GM12878 (cell line): ENCODE results near the gene CTDSP1. TPM values are rescaled to one million over a fixed set of nuclear protein-coding genes. Genes with fewer than 3 reads are reported as not detected.

Experiments used
- ATAC-seq: fragments of 200-7000 bp; cut with Tn5 transposase; 3 replicates; pipeline ENCODE4 v1.9.1; 2020; ENCODE audit warnings: mild to moderate bottlenecking, moderate library complexity
- BruUV-seq: library from RNA; stranded (reverse); fragments of 400-500 nt; replicated peaks from 2 replicates; lab custom pipeline; 2021; lab: Mats Ljungman, UMichigan
- CTCF ChIA-PET: fragments of 300-600 bp; sonication (Branson Sonifier 250); formaldehyde crosslinking; extraction: SDS; loops from one replicate; lab custom pipeline; 2021; ENCODE audit warnings: inconsistent platforms; lab: Yijun Ruan, JAX
- POLR2A ChIA-PET: fragments of 350-600 bp; formaldehyde crosslinking; extraction: SDS; loops from one replicate; lab custom pipeline; 2021; ENCODE audit warnings: inconsistent platforms; lab: Charles Lee
- RAD21 ChIA-PET: fragments of 300-600 bp; sonication (Branson Sonifier 250); formaldehyde crosslinking; loops from one replicate; lab custom pipeline; 2023; ENCODE audit warnings: antibody characterized with exemption; ENCODE audit not compliant: unreplicated experiment; lab: Charles Lee
- SMC1A ChIA-PET: fragments of 300-600 bp; sonication (Branson Sonifier 250); formaldehyde crosslinking; loops from one replicate; lab custom pipeline; 2023; ENCODE audit not compliant: unreplicated experiment, uncharacterized antibody; lab: Charles Lee
- DNase-seq: peaks from one replicate; pipeline ENCODE4 v3.0.0-alpha.2; 2011; ENCODE audit warnings: low read depth, low spot score
- FAIRE-seq: peaks from 3 replicates; lab custom pipeline; 2011; peaks lifted over from hg19 to GRCh38; lab: Jason Lieb, UNC
- H2AFZ ChIP-seq: 2 replicates; pipeline ENCODE4 v1.6.0; 2011; ENCODE audit warnings: low read depth, low read length, control low read depth; ENCODE audit not compliant: control insufficient read depth
- H3K27ac ChIP-seq: 2 replicates; pipeline ENCODE4 v1.5.1; 2011; ENCODE audit warnings: control low read depth; ENCODE audit not compliant: control insufficient read depth, insufficient read depth
- H3K27me3 ChIP-seq, 2 experiments: replicated peaks in 1 of 2; 2 replicates each; pipeline versions ENCODE4 v1.6.0 to v1.6.1; 2011; ENCODE audit warnings: low read length in 1 of 2; ENCODE audit not compliant: control insufficient read depth in 2 of 2, insufficient read depth in 2 of 2
- H3K36me3 ChIP-seq, 2 experiments: 2 replicates each; pipeline ENCODE4 v1.5.1; 2011; ENCODE audit warnings: low read length in 1 of 2; ENCODE audit not compliant: control insufficient read depth in 2 of 2, insufficient read depth in 2 of 2
- H3K4me1 ChIP-seq: 2 replicates; pipeline ENCODE4 v1.6.1; 2011; ENCODE audit warnings: mild to moderate bottlenecking, low read length, moderate library complexity, mixed read lengths; ENCODE audit not compliant: control insufficient read depth, insufficient read depth
- H3K4me2 ChIP-seq: 2 replicates; pipeline ENCODE4 v1.6.0; 2011; ENCODE audit warnings: control low read depth; ENCODE audit not compliant: control insufficient read depth, insufficient read depth
- H3K4me3 ChIP-seq: fragments of 200-600 bp; sonication (generic); 2 replicates; pipeline ENCODE4 v1.5.1; 2016
- H3K79me2 ChIP-seq: 2 replicates; pipeline ENCODE4 v1.6.0; 2011; ENCODE audit warnings: low read length; ENCODE audit not compliant: control insufficient read depth, insufficient read depth
- H3K9ac ChIP-seq: 2 replicates; pipeline ENCODE4 v1.8.0; 2011; ENCODE audit warnings: low read length, control low read depth, mixed read lengths; ENCODE audit not compliant: control insufficient read depth, insufficient read depth
- H3K9me3 ChIP-seq: replicated peaks from 3 replicates; pipeline ENCODE4 v1.5.1; 2011; ENCODE audit warnings: mild to moderate bottlenecking, low read length; ENCODE audit not compliant: control insufficient read depth, insufficient read depth
- H4K20me1 ChIP-seq: 2 replicates; pipeline ENCODE4 v1.6.0; 2011; ENCODE audit not compliant: control insufficient read depth, insufficient read depth
- BHLHE40 ChIP-seq, 2 experiments: fragments of 450-650 bp in 1 of 2; IDR thresholded peaks; 2 replicates each; pipeline ENCODE4 v1.6.1; 2011 to 2017; ENCODE audit warnings: low read depth in 2 of 2, borderline replicate concordance in 1 of 2, improper control_type of control experiment in 1 of 2, low read length in 1 of 2, mild to moderate bottlenecking in 1 of 2
- FOXM1 ChIP-seq: IDR thresholded peaks from 2 replicates; pipeline ENCODE4 v1.6.1; 2012; ENCODE audit warnings: low read depth, mild to moderate bottlenecking, inconsistent platforms, low read length, moderate library complexity
- HDGF ChIP-seq: fragments of 450-650 bp; IDR thresholded peaks from 2 replicates; pipeline ENCODE4 v1.6.1; 2016; ENCODE audit warnings: antibody characterized with exemption
- MEF2B ChIP-seq: fragments of 450-650 bp; IDR thresholded peaks from 2 replicates; pipeline ENCODE4 v1.6.1; 2018; ENCODE audit warnings: mild to moderate bottlenecking, moderate library complexity; ENCODE audit not compliant: partially characterized antibody, poor library complexity, severe bottlenecking
- POU2F2 ChIP-seq: IDR thresholded peaks from 3 replicates; pipeline ENCODE4 v1.6.1; 2011; ENCODE audit warnings: low read depth, mild to moderate bottlenecking, low read length, borderline replicate concordance
- RUNX3 ChIP-seq: IDR thresholded peaks from 2 replicates; pipeline ENCODE4 v1.6.1; 2012; ENCODE audit warnings: low read length, inconsistent platforms
- SIN3A ChIP-seq: IDR thresholded peaks from 2 replicates; pipeline ENCODE4 v1.6.1; 2012; ENCODE audit warnings: low read depth, low read length, improper control_type of control experiment
- SRF ChIP-seq, 2 experiments: IDR thresholded peaks; 2 replicates each; pipeline ENCODE4 v1.6.1; 2011; ENCODE audit warnings: low read depth in 2 of 2, low read length in 2 of 2, mild to moderate bottlenecking in 1 of 2, moderate library complexity in 1 of 2
- TBL1XR1 ChIP-seq: IDR thresholded peaks from 2 replicates; pipeline ENCODE4 v1.6.1; 2012; ENCODE audit warnings: low read depth, low read length, improper control_type of control experiment
- TCF12 ChIP-seq: IDR thresholded peaks from 2 replicates; pipeline ENCODE4 v1.6.1; 2011; ENCODE audit warnings: low read depth, mild to moderate bottlenecking, low read length
- WGBS: methylation state at CpG from one replicate; pipeline ENCODE4 v1.1.6; 2016; ENCODE audit warnings: low lambda C conversion rate; ENCODE audit not compliant: insufficient replicate concordance, insufficient coverage; ENCODE audit errors: missing lambda C conversion rate; 5-methylcytosine and 5-hydroxymethylcytosine counted together
- in situ Hi-C: fragments of 300-500 bp; cut with MboI; formaldehyde crosslinking; loops from 9 replicates; pipeline ENCODE4 v1.14.3; 2018; ENCODE audit warnings: mixed read lengths
- intact Hi-C: fragments of 100-400 bp; cut with micrococcal nuclease; formaldehyde crosslinking; loops from one replicate; pipeline ENCODE4 v1.14.2; 2022; ENCODE audit not compliant: unreplicated experiment
- polyA plus RNA-seq, 11 experiments: library from polyadenylated mRNA; depleted of rRNA in 4 of 11; unstranded in 6 of 11; stranded (reverse) in 5 of 11; fragments of >200 nt; fragmentation: Nextera tagmentation in 4 of 11; fragmentation: Illumina TruSeq in 1 of 11; extraction: Ambion mirVana in 4 of 11; extraction: Trizol in 1 of 11; gene quantifications; 1 replicate in 1 of 11; 2 replicates in 10 of 11; pipeline versions ENCODE4 v1.2.1 to v1.2.3, GENCODE V29; 2011 to 2016; ENCODE audit warnings: inconsistent platforms in 2 of 11, missing spikeins in 2 of 11, low read depth in 1 of 11
- total RNA-seq, 4 experiments: library from RNA; depleted of rRNA in 3 of 4; stranded (reverse); fragments of >200 nt in 3 of 4; fragmentation: Illumina TruSeq in 1 of 4; extraction: Trizol in 1 of 4; gene quantifications; 2 replicates each; pipeline versions ENCODE4 v1.2.1 to v1.2.3, GENCODE V29; 2013 to 2021
- TF ChIP-seq, protein P1 (sequence below): fragments of 150-350 bp; IDR thresholded peaks from 2 replicates; pipeline ENCODE4 v1.6.1; 2016; ENCODE audit warnings: low read depth, low read length

CTDSP1 gene
- total and polyA plus RNA-seq, 10 of the 15 experiments (the other 5 are each of a cell fraction or from before 2014, with no cell fraction given), result 3.0 to 75.9 (median 34.4) TPM

DNA sequence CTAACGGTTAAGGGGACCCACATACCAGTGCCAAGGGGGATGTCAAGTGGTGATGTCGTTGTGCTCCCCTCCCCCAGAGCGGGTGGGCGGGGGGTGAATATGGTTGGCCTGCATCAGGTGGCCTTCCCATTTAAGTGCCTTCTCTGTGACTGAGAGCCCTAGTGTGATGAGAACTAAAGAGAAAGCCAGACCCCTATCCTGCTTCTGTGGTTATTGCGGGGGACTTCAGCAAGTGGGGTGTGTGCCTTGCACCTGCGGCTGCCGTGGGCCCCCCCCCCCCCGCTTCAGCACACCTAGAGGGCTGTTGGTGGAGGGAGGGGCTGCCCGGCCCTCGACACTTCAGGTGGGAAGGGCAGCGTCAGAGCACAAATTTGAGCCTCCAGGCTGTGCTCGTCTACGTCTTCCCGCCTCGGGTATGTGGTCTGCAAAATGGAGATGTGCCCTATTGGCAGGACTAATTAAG is 6.1 kb downstream of the CTDSP1 start:
- no TSS peak for BruUV-seq

More for the DNA sequence above, 6.1 kb downstream of the CTDSP1 start:
- no peak overlapping the region for H3K9ac ChIP-seq
- TF ChIP-seq FOXM1 (no peak), SIN3A (0 out of 2 replicates have a peak, but pooled peaks have one; percentile 6), TBL1XR1 (no peak), SRF (IDR thresholded peaks at IDR 0.05; ENCODE audit: low read depth in 2 of 2, low read length in 2 of 2) (no peak), POU2F2 (0 out of 3 replicates have a peak, but pooled peaks have one; percentile 17), BHLHE40 (IDR thresholded peaks at IDR 0.05; ENCODE audit: borderline replicate concordance in 1 of 2, low read depth in 2 of 2, low read length in 1 of 2) (no peak), MEF2B (no peak), TCF12 (no peak), RUNX3 (0 out of 2 replicates have a peak, but pooled peaks have one; percentile 10), HDGF (0 out of 2 replicates have a peak, but pooled peaks have one; percentile 57)
- TF ChIP-seq, protein P1, sequence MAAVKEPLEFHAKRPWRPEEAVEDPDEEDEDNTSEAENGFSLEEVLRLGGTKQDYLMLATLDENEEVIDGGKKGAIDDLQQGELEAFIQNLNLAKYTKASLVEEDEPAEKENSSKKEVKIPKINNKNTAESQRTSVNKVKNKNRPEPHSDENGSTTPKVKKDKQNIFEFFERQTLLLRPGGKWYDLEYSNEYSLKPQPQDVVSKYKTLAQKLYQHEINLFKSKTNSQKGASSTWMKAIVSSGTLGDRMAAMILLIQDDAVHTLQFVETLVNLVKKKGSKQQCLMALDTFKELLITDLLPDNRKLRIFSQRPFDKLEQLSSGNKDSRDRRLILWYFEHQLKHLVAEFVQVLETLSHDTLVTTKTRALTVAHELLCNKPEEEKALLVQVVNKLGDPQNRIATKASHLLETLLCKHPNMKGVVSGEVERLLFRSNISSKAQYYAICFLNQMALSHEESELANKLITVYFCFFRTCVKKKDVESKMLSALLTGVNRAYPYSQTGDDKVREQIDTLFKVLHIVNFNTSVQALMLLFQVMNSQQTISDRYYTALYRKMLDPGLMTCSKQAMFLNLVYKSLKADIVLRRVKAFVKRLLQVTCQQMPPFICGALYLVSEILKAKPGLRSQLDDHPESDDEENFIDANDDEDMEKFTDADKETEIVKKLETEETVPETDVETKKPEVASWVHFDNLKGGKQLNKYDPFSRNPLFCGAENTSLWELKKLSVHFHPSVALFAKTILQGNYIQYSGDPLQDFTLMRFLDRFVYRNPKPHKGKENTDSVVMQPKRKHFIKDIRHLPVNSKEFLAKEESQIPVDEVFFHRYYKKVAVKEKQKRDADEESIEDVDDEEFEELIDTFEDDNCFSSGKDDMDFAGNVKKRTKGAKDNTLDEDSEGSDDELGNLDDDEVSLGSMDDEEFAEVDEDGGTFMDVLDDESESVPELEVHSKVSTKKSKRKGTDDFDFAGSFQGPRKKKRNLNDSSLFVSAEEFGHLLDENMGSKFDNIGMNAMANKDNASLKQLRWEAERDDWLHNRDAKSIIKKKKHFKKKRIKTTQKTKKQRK, result no peak
- H3K4me1 ChIP-seq, result peaks cover 32% of the 10 kb centered on the region
- intact Hi-C loops (loop anchor here (1.0 to 2.0 kb wide), 3 partner anchors 61 to 441 kb away; no protein-coding TSS in a partner anchor), in situ Hi-C loops (loop anchor here (5.0 to 10.0 kb wide), 2 partner anchors 242 to 439 kb away; no protein-coding TSS in a partner anchor)
- peaks cover 14% of the 10 kb centered on the region for H3K79me2 ChIP-seq
- FAIRE-seq (no peak), DNase-seq (no peak), ATAC-seq (peak; percentile 3)
- ChIA-PET POLR2A (interaction anchor here (0.5 to 2.5 kb wide), 3 partner anchors 9 to 49 kb away, joined by 3 to 8 read pairs (median 8); partner anchors contain the start of gene CATIP), SMC1A (interaction anchor here (0.6 to 1.2 kb wide), 3 partner anchors 72 to 120 kb away, joined by 3 to 4 read pairs (median 3); no protein-coding TSS in a partner anchor), RAD21 (interaction anchor here (1.6 to 2.4 kb wide), 2 partner anchors 10 to 12 kb away, joined by 3 to 8 read pairs; no protein-coding TSS in a partner anchor), CTCF (interaction anchor here (0.7 to 4.8 kb wide), 7 partner anchors 49 to 242 kb away, joined by 3 to 22 read pairs (median 3); partner anchors contain the start of gene CATIP)
- peak overlapping the region; percentile 73 for H3K4me3 ChIP-seq
- peak overlapping the region; percentile 77 for H3K4me2 ChIP-seq
- peak overlapping the region; percentile 30 for H3K27ac ChIP-seq
- H3K9me3 ChIP-seq, result no peaks in the 10 kb centered on the region
- no peak overlapping the region for H2AFZ ChIP-seq
- 7% methylated on average over 15 of the region's 15 CpGs for WGBS
- H3K36me3 ChIP-seq, result peaks cover 7 to 10% of the 10 kb centered on the region in 2 experiments; a peak in 3 of 4 replicates
- no peaks in the 10 kb centered on the region for H3K27me3 ChIP-seq
- peaks cover 4% of the 10 kb centered on the region; the same call in 1 of the 2 replicates for H4K20me1 ChIP-seq
